Adrenal gland (tissue), 12 donors: ENCODE results near the gene KNSTRN. TPM values are rescaled to one million over a fixed set of nuclear protein-coding genes. Genes with fewer than 3 reads are reported as not detected.

ENCODE experiments used
- DNase-seq, 7 donors: peaks; one replicate each; pipeline ENCODE4 v3.0.0-alpha.2; 2019 to 2020
- H3K27ac ChIP-seq, 5 donors: fragments of 200-600 bp; sonication (generic) in 4 of 5; 1 replicate in 3 of 5; 2 replicates in 2 of 5; pipeline versions ENCODE4 v1.5.1 to v1.8.0; 2016 to 2020; ENCODE audit warnings: mild to moderate bottlenecking in 1 of 5
- H3K27me3 ChIP-seq: fragments of 200-600 bp; 2 replicates; pipeline ENCODE4 v1.8.0; 2021
- H3K36me3 ChIP-seq, 2 donors: fragments of 200-600 bp; replicated peaks in 1 of 2; 1 replicate in 1 of 2; 2 replicates in 1 of 2; pipeline versions ENCODE4 v1.5.1 to v1.8.0; 2018 to 2022
- H3K4me1 ChIP-seq, 2 donors: fragments of 200-600 bp; replicated peaks in 1 of 2; 1 replicate in 1 of 2; 2 replicates in 1 of 2; pipeline versions ENCODE4 v1.5.1 to v1.8.0; 2018 to 2021
- H3K4me3 ChIP-seq, 4 donors: fragments of 200-600 bp; sonication (generic) in 3 of 4; one replicate each; pipeline ENCODE4 v1.5.1; 2016 to 2018
- H3K9me3 ChIP-seq, 3 donors: fragments of 200-600 bp; sonication (generic) in 1 of 3; replicated peaks in 1 of 3; 1 replicate in 2 of 3; 2 replicates in 1 of 3; pipeline versions ENCODE4 v1.5.1 to v1.8.0; 2016 to 2021
- CTCF ChIP-seq, 6 experiments: fragments of 450-650 bp in 4 of 6; fragments of 200-600 bp in 2 of 6; sonication (generic) in 1 of 6; IDR thresholded peaks; 1 replicate in 5 of 6; 2 replicates in 1 of 6; pipeline versions ENCODE4 v1.5.1 to v1.8.0; 2016 to 2021; ENCODE audit warnings: antibody characterized with exemption in 6 of 6, mild to moderate bottlenecking in 2 of 6, moderate library complexity in 1 of 6
- POLR2A ChIP-seq, 2 donors: fragments of 450-650 bp; IDR thresholded peaks; one replicate each; pipeline ENCODE4 v1.6.1; 2017; ENCODE audit warnings: antibody characterized with exemption in 2 of 2, mild to moderate bottlenecking in 2 of 2, moderate library complexity in 1 of 2
- WGBS, 4 donors: extraction: QIAGEN DNeasy Blood & Tissue Kit in 2 of 4; methylation state at CpG; one replicate each; pipeline versions ENCODE4 v1.1.5 to v1.1.7; 2013 to 2017; 5-methylcytosine and 5-hydroxymethylcytosine counted together
- intact Hi-C, 2 donors: fragments of 100-400 bp; cut with DNase I; formaldehyde crosslinking; loops; one replicate each; pipeline versions ENCODE4 v1.14.1 to v1.15.0; 2022 to 2023
- polyA plus RNA-seq, 3 donors: library from polyadenylated mRNA; stranded (reverse); fragments of 200-250 nt in 2 of 3; fragments of 350-450 nt in 1 of 3; fragmentation: Illumina TruSeq in 1 of 3; extraction: RNeasy Lipid Tissue Mini Kit (QIAGEN cat#74804) in 1 of 3; gene quantifications; one replicate each; pipeline ENCODE4 v1.2.3, GENCODE V29; 2013 to 2014
- total RNA-seq, 9 donors: library from RNA; depleted of rRNA in 4 of 9; stranded (reverse); fragments of >200 nt in 4 of 9; fragments of 120-200 nt in 1 of 9; fragmentation: NEBNext Ultra II Directional in 1 of 9; extraction: Animal tissue kit (Norgen Biotek cat#: 25700) in 1 of 9; gene quantifications; one replicate each; pipeline versions ENCODE4 v1.1.0 to v1.2.4, GENCODE V29; 2013 to 2023
- donor health status: healthy with polysubstance abuse.
- donor health status: Bipolar disorder and iron deficiency.
- donor health status: DM: yes; HTN: yes; CAD: no.
- donor health status: DM: no; HTN: no; CAD: no.
- donor health status: DM: no; HTN: no; CAD: no.
- donor health status: DM: yes; HTN: yes; CAD: no.

The KNSTRN gene
- total and polyA plus RNA-seq, 12 donors = 4.0 to 39.8 (median 10.4) TPM

- Histone ChIP-seq H3K27ac (no peak overlapping the region), H3K36me3 (peaks cover 0 to 87% of the 10 kb centered on the region in 2 donors), H3K27me3 (no peaks in the 10 kb centered on the region), H3K4me3 (no peak overlapping the region), H3K9me3 (no peaks in the 10 kb centered on the region), H3K4me1 (peaks cover 7 to 9% of the 10 kb centered on the region in 2 donors)
- WGBS, 4 donors = 91 to 94% (median 93%) methylated on average over 7 to 9 of the region's 9 CpGs
- intact Hi-C loops = loop anchor here in 1 of 2 donors (10.0 kb wide), 1 partner anchor 48 kb away; no protein-coding TSS in a partner anchor
- no peak for DNase-seq
- TF ChIP-seq CTCF (IDR thresholded peaks at IDR 0.05) (no peak), POLR2A (IDR thresholded peaks at IDR 0.05) (no peak)
Observed at GRCh38 chr15:40413036-40413435, 30.5 kb downstream of the KNSTRN start.

DNA sequence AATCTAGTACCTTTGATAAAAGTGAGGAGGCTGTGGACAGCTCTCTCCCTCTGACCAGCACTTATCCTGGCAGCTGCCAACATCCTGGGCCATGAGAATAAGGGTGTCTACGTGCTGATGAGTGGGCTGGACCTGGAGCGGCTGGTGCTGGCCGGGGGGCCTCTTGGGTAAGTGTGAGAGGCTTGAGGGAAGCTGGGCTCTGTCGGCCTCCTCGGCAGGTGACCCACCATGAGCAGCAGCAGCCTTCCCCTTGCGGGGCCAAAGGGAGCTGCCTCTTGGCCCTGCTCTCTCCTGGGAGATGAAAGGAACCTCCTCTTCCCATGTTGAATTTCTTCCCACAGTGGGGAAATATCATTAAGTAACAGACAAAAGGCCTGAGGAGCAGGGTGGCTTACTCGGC lies 32.3 kb downstream of the KNSTRN start:
- no peak overlapping the region for H3K4me3 ChIP-seq
- peaks cover 0 to 79% of the 10 kb centered on the region in 2 donors for H3K36me3 ChIP-seq
- 87 to 93% (median 90%) methylated on average over 3 to 7 of the region's 7 CpGs for WGBS, 4 donors
- DNase-seq = no peak
- no peak overlapping the region for H3K27ac ChIP-seq
- peaks cover 7 to 9% of the 10 kb centered on the region in 2 donors for H3K4me1 ChIP-seq
- H3K9me3 ChIP-seq = no peaks in the 10 kb centered on the region
- H3K27me3 ChIP-seq = no peaks in the 10 kb centered on the region
- TF ChIP-seq POLR2A (IDR thresholded peaks at IDR 0.05) = no peak
- no peak for TF ChIP-seq CTCF (IDR thresholded peaks at IDR 0.05)
- intact Hi-C loops = loop anchor here in 1 of 2 donors (10.0 kb wide), 1 partner anchor 50 kb away; no protein-coding TSS in a partner anchor

GRCh38 chr15:40415226-40415625 lies 32.7 kb downstream of the KNSTRN start:
- no peak for TF ChIP-seq CTCF (IDR thresholded peaks at IDR 0.05)
- no peak for TF ChIP-seq POLR2A (IDR thresholded peaks at IDR 0.05)
- no peak overlapping the region for H3K27ac ChIP-seq
- peaks cover 0 to 76% of the 10 kb centered on the region in 2 donors for H3K36me3 ChIP-seq
- intact Hi-C loops = loop anchor here in 1 of 2 donors (10.0 kb wide), 1 partner anchor 50 kb away; no protein-coding TSS in a partner anchor
- no peaks in the 10 kb centered on the region for H3K9me3 ChIP-seq
- no peak for DNase-seq
- 84 to 92% (median 91%) methylated on average over 9 to 10 of the region's 10 CpGs for WGBS, 4 donors
- peaks cover 10 to 11% of the 10 kb centered on the region in 2 donors for H3K4me1 ChIP-seq
- no peak overlapping the region for H3K4me3 ChIP-seq
- H3K27me3 ChIP-seq = no peaks in the 10 kb centered on the region

DNA sequence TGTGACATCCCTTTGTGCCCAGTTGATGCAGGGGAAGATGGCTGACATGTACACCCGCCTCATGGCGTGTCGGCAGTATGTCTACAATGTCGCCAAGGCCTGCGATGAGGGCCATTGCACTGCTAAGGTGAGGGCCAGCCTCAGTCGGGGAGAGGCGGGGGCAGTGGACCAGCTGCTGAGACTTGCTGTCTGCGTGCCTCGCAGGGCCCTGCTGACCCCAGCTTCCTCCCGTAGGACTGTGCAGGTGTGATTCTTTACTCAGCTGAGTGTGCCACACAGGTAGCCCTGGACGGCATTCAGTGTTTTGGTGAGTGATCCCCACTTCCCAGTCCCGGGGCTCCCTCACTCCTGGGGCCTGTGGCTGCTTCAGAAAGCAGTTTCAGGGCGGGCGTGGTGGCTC lies 33.5 kb downstream of the KNSTRN start:
- H3K4me3 ChIP-seq = no peak overlapping the region
- TF ChIP-seq POLR2A (IDR thresholded peaks at IDR 0.05) (no peak), CTCF (IDR thresholded peaks at IDR 0.05) (no peak)
- DNase-seq = no peak
- H3K27ac ChIP-seq = no peak overlapping the region
- H3K27me3 ChIP-seq = no peaks in the 10 kb centered on the region
- H3K36me3 ChIP-seq = peaks cover 0 to 67% of the 10 kb centered on the region in 2 donors
- WGBS, 4 donors = 91 to 96% (median 94%) methylated on average over 5 to 14 of the region's 14 CpGs
- no peaks in the 10 kb centered on the region for H3K9me3 ChIP-seq
- intact Hi-C loops = loop anchor here (2.0 to 10.0 kb wide), 2 partner anchors 45 to 51 kb away; no protein-coding TSS in a partner anchor
- peaks cover 18 to 19% of the 10 kb centered on the region in 2 donors for H3K4me1 ChIP-seq
